HEK293T (cell line): ENCODE results near the gene BZW2.

Source experiments
- CTCF ChIA-PET: fragments of 350-600 bp; formaldehyde crosslinking; extraction: SDS; loops from one replicate; lab custom pipeline; 2021; ENCODE audit warnings: antibody characterized with exemption, inconsistent platforms; lab: Yijun Ruan, JAX
- POLR2A ChIA-PET: fragments of 350-600 bp; formaldehyde crosslinking; extraction: SDS; loops from one replicate; lab custom pipeline; 2020; ENCODE audit warnings: antibody characterized with exemption, inconsistent platforms; lab: Yijun Ruan, JAX
- DNase-seq: peaks from one replicate; pipeline ENCODE4 v3.0.0; 2012; ENCODE audit warnings: mixed read lengths; ENCODE audit errors: extremely low spot score
- ARNT ChIP-seq: fragments of 450-650 bp; IDR thresholded peaks from 2 replicates; pipeline ENCODE4 v1.6.1; 2017; ENCODE audit warnings: mild to moderate bottlenecking
- BHLHE40 ChIP-seq: fragments of 450-650 bp; IDR thresholded peaks from 2 replicates; pipeline ENCODE4 v1.6.1; 2016; ENCODE audit warnings: mild to moderate bottlenecking, moderate library complexity, borderline replicate concordance
- CTBP1 ChIP-seq: fragments of 450-650 bp; IDR thresholded peaks from 2 replicates; pipeline ENCODE4 v1.6.1; 2016; ENCODE audit warnings: borderline replicate concordance
- ELF4 ChIP-seq: fragments of 450-650 bp; IDR thresholded peaks from 2 replicates; pipeline ENCODE4 v1.6.1; 2017; ENCODE audit warnings: antibody characterized with exemption
- FOXA1 ChIP-seq: fragments of 450-650 bp; IDR thresholded peaks from 2 replicates; pipeline ENCODE4 v1.6.1; 2016; ENCODE audit warnings: mild to moderate bottlenecking
- FOXK2 ChIP-seq: fragments of 450-650 bp; IDR thresholded peaks from 2 replicates; pipeline ENCODE4 v1.6.1; 2016; ENCODE audit warnings: mild to moderate bottlenecking
- FOXM1 ChIP-seq: fragments of 450-650 bp; IDR thresholded peaks from 2 replicates; pipeline ENCODE4 v1.6.1; 2017; ENCODE audit warnings: mild to moderate bottlenecking, borderline replicate concordance
- HDGF ChIP-seq: fragments of 450-650 bp; IDR thresholded peaks from 2 replicates; pipeline ENCODE4 v1.6.1; 2017; ENCODE audit warnings: antibody characterized with exemption, borderline replicate concordance
- L3MBTL2 ChIP-seq: fragments of 450-650 bp; conservative IDR thresholded peaks from 2 replicates; pipeline ENCODE4 v1.6.1; 2016; ENCODE audit warnings: mild to moderate bottlenecking
- LEF1 ChIP-seq: fragments of 450-650 bp; IDR thresholded peaks from 2 replicates; pipeline ENCODE4 v1.6.1; 2017; ENCODE audit warnings: mild to moderate bottlenecking, borderline replicate concordance
- NFRKB ChIP-seq: fragments of 450-650 bp; IDR thresholded peaks from 2 replicates; pipeline ENCODE4 v1.6.1; 2016; ENCODE audit warnings: mild to moderate bottlenecking, moderate library complexity
- PKNOX1 ChIP-seq: fragments of 450-650 bp; IDR thresholded peaks from 2 replicates; pipeline ENCODE4 v1.6.1; 2016
- SP1 ChIP-seq: fragments of 450-650 bp; IDR thresholded peaks from 2 replicates; pipeline ENCODE4 v1.6.1; 2017
- SUZ12 ChIP-seq: fragments of 450-650 bp; IDR thresholded peaks from 2 replicates; pipeline ENCODE4 v1.6.1; 2016; ENCODE audit warnings: mild to moderate bottlenecking
- TARDBP ChIP-seq: fragments of 450-650 bp; IDR thresholded peaks from 2 replicates; pipeline ENCODE4 v1.6.1; 2016
- ZNF384 ChIP-seq: fragments of 450-650 bp; IDR thresholded peaks from 2 replicates; pipeline ENCODE4 v1.6.1; 2016

BZW2 gene

GRCh38 chr7:16738011-16738688 is 92.2 kb downstream of the BZW2 start:
- CTCF ChIA-PET, result no interaction called here
- TF ChIP-seq FOXM1 (no peak), PKNOX1 (peak; percentile 76)
- DNase-seq, result no peak
- POLR2A ChIA-PET, result no interaction called here

GRCh38 chr7:16739863-16740622 is 94.1 kb downstream of the BZW2 start:
- peak; percentile 48 for DNase-seq
- TF ChIP-seq NFRKB, result no peak
- TF ChIP-seq ZNF384, result no peak
- no peak for TF ChIP-seq SUZ12
- peak; percentile 38; the same call in 1 of the 2 replicates for TF ChIP-seq PKNOX1
- no peak for TF ChIP-seq FOXA1
- ChIA-PET CTCF (no interaction called here), POLR2A (no interaction called here)

- DNase-seq, result no peak
- TF ChIP-seq ELF4 (no peak), FOXM1 (no peak), ZNF384 (no peak), LEF1 (no peak), FOXK2 (no peak)
- POLR2A ChIA-PET, result no interaction called here
- CTCF ChIA-PET, result no interaction called here
These were observed 94.6 kb downstream of the BZW2 start for GRCh38 chr7:16740623-16740953.

GRCh38 chr7:16740996-16741395 is 95.0 kb downstream of the BZW2 start:
- CTCF ChIA-PET, result no interaction called here
- POLR2A ChIA-PET, result no interaction called here
- TF ChIP-seq SUZ12, result no peak
- no peak for TF ChIP-seq FOXA1
- no peak for TF ChIP-seq TARDBP
- no peak for TF ChIP-seq CTBP1
- TF ChIP-seq LEF1, result no peak
- TF ChIP-seq FOXK2, result no peak
- no peak for TF ChIP-seq FOXM1
- no peak for TF ChIP-seq NFRKB
- no peak for DNase-seq

GRCh38 chr7:16741676-16742075 is 95.7 kb downstream of the BZW2 start:
- TF ChIP-seq LEF1 (no peak), SUZ12 (no peak), HDGF (no peak), SP1 (no peak), FOXA1 (no peak), CTBP1 (no peak), ELF4 (no peak)
- no peak for DNase-seq
- CTCF ChIA-PET, result interaction anchor here (1.1 kb wide), 1 partner anchor 60 kb away, joined by 3 read pairs; no protein-coding TSS in a partner anchor
- POLR2A ChIA-PET, result no interaction called here

GRCh38 chr7:16742547-16742946 is 96.6 kb downstream of the BZW2 start:
- DNase-seq, result no peak
- POLR2A ChIA-PET, result no interaction called here
- CTCF ChIA-PET, result interaction anchor here (1.1 to 1.2 kb wide), 2 partner anchors 9 to 59 kb away, joined by 3 read pairs; no protein-coding TSS in a partner anchor
- TF ChIP-seq LEF1 (no peak), ELF4 (no peak), PKNOX1 (no peak), FOXM1 (no peak), ARNT (no peak), ZNF384 (no peak), HDGF (no peak), SUZ12 (no peak), CTBP1 (no peak), NFRKB (no peak), BHLHE40 (no peak), SP1 (no peak), TARDBP (no peak), FOXK2 (no peak), FOXA1 (no peak), L3MBTL2 (no peak)

- POLR2A ChIA-PET, result no interaction called here
- CTCF ChIA-PET, result interaction anchor here (1.2 kb wide), 1 partner anchor 8 kb away, joined by 3 read pairs; no protein-coding TSS in a partner anchor
- no peak for DNase-seq
- TF ChIP-seq TARDBP (no peak), FOXM1 (no peak), FOXA1 (no peak), NFRKB (no peak), FOXK2 (no peak), HDGF (no peak), L3MBTL2 (no peak), PKNOX1 (no peak), LEF1 (no peak)
These were observed 97.3 kb downstream of the BZW2 start for GRCh38 chr7:16743236-16743635.
